Sigmoid colon (tissue), 4 donors: ENCODE measurements around the gene AMN1.
"Not testable (repeated sequence)": the region's sequence is repeated elsewhere in the genome, so short reads cannot be mapped to it uniquely, and the experiment has no call there.

ENCODE experiments used
- EP300 ChIP-seq, 4 donors: sonication (generic); formaldehyde crosslinking; IDR thresholded peaks; one replicate each; pipeline ENCODE4 v1.6.1; 2017; ENCODE audit warnings: antibody characterized with exemption in 4 of 4
- TF ChIP-seq, protein P1 (sequence below), 4 experiments: fragments of 450-650 bp in 3 of 4; fragments of 200-600 bp in 1 of 4; IDR thresholded peaks; one replicate each; pipeline ENCODE4 v1.5.1; 2016 to 2019; ENCODE audit warnings: antibody characterized with exemption in 4 of 4, mild to moderate bottlenecking in 3 of 4, moderate library complexity in 2 of 4

DNA sequence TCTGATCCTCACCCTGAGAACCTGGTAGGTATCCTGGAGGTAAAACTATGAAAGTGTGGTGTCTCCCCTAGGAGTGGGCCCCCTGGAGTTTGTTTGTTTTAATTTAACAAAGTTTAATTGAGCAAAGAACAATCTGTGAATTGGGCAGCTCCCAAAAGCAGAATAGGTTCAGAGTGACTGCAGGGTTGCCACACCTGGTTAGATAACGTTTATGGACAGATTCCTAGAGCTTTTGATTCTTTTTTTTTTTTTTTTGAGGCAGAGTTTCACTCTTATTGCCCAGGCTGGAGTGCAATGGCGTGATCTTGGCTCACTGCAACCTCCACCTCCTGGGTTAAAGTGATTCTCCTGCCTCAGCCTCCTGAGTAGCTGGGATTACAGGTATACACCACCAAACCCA, 59.2 kb downstream of the AMN1 start:
- TF ChIP-seq, protein P1, sequence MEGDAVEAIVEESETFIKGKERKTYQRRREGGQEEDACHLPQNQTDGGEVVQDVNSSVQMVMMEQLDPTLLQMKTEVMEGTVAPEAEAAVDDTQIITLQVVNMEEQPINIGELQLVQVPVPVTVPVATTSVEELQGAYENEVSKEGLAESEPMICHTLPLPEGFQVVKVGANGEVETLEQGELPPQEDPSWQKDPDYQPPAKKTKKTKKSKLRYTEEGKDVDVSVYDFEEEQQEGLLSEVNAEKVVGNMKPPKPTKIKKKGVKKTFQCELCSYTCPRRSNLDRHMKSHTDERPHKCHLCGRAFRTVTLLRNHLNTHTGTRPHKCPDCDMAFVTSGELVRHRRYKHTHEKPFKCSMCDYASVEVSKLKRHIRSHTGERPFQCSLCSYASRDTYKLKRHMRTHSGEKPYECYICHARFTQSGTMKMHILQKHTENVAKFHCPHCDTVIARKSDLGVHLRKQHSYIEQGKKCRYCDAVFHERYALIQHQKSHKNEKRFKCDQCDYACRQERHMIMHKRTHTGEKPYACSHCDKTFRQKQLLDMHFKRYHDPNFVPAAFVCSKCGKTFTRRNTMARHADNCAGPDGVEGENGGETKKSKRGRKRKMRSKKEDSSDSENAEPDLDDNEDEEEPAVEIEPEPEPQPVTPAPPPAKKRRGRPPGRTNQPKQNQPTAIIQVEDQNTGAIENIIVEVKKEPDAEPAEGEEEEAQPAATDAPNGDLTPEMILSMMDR (IDR thresholded peaks at IDR 0.05) = not testable (repeated sequence)
- not testable (repeated sequence) for TF ChIP-seq EP300 (IDR thresholded peaks at IDR 0.05)
